Fibroblast of skin of left quadriceps (primary cell): ENCODE measurements around the gene SLC6A20.
"Not testable (repeated sequence)": the region's sequence is repeated elsewhere in the genome, so short reads cannot be mapped to it uniquely, and the experiment has no call there.

Experiments
- DNase-seq, 2 experiments: peaks; one replicate each; pipeline ENCODE4 v3.0.0-alpha.2; 2013; ENCODE audit warnings: low read depth in 2 of 2

Gene SLC6A20

DNA sequence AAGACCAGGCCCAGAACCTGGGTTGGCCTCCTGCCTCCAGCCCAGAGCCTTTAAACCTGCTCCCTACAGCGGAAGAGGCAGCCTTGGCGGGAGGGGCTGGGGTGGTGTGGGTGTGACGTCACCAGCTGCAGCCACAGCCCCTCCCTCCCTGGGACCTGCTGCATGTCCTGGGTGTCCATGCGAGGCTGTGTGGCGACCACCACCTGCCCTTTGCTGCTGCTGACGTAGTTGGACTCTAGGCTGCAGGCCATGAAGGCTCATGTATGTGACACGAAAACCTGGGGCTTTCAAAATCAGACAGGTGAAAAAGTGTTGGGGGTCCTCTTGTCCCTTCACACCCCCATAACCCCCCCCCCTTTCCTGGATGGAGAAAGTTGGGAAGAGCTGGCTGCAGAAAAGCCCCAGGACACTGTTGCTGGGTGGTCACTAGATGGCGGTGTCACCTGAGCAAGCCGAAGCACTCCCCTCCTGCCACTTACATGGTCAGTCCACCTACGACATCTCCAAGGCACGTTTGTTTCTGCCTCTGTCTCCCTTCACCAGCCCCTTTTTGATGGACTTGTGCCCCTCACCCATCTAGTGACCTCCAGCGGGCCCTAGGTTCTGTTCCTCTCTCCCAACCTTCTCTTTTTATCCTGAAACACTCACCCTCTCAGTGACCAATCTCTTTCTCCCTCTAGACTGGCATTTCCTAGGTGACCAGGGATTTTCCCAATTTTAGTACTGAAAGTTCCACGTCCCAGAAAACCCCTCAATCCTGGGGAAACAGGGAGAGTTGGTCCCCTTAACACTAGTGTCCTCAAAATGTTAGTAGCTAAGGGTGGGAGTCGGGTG lies 35.2 kb downstream of the SLC6A20 start:
- DNase-seq, result peak; percentile 10 to 19

DNA sequence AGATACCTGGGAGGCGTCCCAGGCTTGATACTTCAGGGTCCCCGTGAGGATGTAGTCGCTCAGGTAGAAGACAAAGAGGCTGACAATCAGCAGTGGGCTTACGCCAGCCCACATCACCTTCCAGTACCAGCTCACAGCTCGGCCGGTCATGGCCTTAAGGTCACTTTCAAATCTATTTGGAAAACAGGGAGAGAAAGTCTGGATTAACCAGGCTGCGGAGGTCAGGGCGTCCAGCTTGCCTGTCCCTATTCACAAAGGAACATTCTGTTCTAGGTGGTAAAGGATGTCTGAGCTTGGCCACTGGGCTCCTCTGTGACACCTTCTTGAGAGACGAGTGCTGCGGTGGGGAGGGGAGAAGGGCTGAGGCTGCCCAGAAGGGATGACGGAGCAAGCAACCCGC lies 36.5 kb downstream of the SLC6A20 start:
- DNase-seq, result no peak

DNA sequence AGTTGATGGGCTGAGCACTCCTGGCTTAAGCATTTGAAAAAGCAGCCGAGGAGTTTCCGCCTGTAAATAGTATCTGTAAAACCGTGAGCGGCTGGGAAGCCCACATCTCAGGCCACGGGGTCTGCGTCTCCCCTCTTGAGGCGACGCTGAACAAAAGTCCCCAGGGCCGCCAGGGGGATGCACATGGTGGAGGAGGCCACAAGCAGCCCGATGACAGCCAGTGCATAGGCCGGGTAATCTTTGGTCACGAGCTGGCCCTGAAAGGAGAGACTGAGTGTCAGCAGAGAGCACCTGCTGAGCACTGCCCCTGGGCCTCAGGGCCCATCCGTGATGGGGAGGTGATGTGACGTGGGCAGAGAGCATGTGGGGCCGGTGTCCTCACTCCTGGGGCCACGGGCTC lies 37.5 kb downstream of the SLC6A20 start:
- no peak for DNase-seq

DNA sequence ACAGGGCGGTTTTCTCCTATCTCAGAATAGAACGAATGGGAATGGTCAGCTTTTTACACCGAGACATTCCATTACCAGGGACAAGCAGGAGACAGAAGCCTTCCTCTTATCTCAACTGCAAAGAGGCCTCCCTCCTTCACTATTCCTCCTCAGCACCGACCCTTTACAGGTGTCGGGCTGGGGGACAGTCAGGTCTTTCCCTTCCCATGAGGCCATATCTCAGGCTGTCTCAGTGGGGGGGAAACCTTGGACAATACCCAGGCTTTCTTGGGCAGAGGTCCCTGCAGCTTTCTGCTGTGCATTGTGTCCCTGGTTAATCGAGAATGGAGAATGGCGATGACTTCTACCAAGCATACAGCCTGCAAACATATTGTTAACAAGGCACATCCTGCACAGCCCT lies 39.2 kb downstream of the SLC6A20 start:
- not testable (repeated sequence) for DNase-seq

DNA sequence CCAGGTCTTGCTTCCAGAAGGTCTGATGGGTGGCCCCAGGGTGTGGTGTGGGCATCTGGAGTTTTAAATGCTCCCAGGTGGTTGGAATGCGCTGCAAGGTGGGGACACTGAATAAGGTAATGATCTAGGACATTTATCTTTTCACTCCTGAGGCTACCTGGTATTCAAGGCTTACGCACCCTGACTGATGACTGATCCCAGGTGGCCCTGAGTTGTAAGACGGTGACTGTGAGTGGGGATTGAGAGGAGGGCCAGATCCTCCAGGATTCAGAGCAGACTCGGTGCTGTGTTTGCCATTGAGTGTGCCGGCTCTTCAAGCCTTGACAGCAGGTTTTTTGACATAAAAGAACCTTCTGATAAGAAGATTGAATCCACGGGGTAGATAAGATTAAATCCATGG lies 40.3 kb downstream of the SLC6A20 start:
- no peak for DNase-seq

DNA sequence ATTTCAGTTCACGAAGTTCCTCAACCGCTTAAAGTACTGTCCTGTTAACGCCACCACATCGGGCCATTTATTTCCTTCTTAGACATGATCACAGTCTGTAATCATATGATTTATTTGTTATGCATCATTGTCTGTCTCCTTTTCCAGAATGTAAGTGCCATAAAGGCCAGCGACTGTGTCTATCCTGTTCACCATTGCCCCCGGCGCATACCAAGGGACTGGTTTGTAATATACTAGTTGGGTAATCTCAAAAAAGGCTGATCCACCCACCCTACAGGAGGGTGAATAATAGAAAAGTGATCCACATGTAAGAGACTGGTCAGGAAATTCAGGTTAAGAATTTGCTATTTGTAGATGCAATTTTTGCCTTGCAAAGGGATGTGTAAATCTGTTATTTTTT lies 41.9 kb downstream of the SLC6A20 start:
- DNase-seq, result no peak

DNA sequence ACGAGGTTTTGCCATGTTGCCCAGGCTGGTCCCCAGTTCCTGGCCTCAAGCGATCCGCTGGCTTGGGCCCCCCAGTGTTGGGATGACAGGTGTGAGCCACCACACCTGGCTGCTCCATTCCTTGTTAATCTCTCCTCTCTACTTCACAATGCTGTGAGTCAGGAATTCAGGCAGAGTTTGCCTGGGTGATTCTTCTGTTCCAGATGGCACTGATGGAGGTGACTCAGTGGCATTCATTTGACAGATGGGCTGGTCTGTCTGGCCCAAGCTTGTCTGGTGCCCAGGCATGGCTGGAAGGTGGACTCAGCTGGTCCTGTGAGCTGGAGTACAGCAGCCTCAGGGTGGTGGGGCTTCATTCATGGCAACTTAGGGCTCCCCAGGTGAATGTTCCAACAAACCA lies 43.2 kb downstream of the SLC6A20 start:
- no peak for DNase-seq

DNA sequence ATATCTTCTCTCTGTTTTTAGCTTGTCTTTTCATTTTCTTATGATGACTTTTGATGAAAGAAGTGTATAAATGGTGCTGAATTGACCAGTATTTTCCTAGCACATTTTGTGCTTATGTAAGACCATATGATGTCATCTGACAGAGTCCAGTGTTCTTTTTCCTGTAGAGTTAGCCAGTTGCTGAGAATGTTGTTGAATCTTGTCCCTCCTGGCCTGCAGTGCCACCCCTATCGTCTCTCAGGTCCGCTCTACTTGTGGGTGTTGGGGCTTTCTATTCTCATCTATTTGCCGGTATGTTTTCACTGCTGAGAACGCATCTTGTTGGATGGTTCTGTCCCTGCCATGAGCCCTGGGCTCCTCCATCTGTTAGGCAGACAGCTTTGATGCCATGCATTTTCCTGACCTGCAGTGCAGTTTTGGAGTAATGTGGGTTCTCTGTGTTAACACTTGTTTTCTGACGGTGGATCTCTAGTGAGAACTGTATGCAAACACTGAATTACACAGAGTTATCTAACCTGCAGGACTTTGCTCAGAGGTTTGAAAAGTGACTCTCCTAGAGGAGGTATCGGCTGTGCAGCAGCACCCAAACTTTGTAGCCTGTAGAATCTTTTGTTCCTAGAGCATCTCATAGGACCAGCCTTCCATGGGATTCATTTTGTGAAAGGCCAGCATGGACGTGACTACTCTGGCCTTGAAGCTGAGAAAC lies 44.6 kb downstream of the SLC6A20 start:
- no peak for DNase-seq

DNA sequence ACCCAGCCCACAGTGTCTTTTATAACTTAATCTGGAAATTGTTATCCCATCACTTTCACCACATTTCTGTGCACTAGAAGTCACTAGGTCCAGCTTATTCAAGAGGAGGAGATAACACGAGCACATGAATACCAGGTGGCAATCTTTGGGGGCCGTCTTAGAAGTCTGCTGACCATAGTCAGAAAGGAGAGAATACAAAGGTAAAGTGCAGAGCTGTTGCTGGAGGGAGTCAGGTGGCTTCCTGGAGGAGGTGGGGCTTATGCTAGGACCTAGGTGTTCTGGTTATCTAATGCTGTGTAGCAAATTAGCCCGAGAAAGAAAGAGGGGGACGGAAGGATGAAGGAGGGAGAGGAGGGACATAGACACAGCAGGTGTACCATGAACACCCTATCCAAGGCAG lies 46.5 kb downstream of the SLC6A20 start:
- DNase-seq, result no peak

DNA sequence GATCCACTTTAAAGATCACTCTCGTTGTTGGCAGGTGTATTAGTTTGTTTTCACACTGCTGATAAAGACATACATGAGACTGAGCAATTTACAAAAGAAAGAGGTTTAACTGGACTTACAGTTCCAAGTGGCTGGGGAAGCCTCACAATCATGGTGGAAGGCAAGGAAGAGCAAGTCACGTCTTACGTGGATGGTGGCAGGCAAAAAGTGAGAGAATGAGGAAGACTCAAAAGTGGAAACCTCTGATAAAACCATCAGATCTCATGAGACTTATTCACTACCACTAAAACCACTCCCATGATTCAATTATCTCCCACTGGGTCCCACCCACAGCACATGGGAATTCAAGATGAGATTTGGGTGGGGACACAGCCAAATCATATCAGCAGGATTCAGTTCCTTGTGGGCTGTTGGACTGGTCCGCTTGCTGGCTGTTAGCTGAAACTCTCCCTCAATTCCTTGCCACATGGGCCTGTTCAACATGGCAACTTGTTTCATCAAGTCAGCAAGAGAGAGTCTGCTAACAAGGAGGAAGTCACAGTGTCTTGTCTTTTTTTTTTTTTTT lies 47.2 kb downstream of the SLC6A20 start:
- DNase-seq, result not testable (repeated sequence)

DNA sequence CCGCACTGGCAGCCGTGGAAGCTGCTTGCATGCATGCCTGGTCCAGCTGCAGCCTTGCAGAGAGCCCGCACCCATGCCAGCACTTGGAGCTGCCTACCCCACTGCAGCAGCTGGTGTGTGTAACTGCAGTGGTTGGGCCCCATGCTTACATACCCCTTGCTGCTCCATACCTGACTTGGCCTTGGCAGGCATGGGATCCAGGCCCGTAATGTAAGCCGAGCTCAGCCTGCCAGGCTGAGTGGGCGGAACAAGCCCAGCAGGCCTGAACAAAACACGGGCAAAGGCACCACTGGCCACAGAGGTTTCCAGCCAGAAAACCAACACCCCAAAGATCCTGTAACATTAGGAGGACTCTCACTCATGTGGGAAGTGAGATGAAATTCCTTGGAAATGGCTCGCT lies 48.3 kb downstream of the SLC6A20 start:
- DNase-seq, result no peak

DNA sequence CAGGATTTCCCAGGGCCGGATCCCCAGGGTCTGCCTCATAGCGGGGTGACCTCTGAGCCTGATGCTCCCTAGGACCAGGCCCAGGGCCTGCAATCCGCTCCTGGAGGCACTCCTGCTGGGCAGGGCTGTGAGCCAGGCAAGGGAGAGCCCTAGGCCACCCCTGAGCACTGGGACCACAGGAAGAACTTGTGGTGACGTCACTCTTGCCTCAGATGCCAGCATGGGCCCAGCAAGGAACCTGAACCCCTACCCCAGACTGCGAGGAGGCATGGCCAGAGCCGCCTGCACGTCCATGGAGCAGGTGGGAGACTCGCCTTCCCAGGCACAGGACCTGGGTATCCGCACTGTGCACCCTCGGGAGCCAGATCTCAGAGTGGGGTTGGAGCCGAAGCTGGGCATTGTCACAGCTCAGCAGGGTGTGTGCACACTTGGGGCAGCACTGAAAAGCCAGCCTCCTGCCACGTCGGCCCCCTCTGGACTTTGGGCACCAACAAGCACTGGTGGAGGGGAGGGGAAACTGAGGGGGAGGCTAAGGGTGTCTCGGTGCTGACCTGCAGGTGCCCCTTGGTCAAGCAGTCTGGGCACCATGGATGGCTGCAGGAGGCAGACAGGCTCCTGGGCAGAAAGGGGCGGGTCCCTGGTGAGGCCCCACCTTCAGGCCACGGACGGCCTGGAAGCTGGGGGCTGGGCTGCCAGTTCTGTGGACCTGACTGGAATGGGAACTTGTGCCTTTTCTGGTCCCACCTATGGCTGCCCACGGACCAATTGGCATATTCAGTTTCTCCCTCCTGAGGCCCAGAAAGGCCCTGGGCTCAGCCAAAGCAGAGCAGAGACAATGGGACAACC lies 49.3 kb downstream of the SLC6A20 start:
- DNase-seq, result no peak

DNA sequence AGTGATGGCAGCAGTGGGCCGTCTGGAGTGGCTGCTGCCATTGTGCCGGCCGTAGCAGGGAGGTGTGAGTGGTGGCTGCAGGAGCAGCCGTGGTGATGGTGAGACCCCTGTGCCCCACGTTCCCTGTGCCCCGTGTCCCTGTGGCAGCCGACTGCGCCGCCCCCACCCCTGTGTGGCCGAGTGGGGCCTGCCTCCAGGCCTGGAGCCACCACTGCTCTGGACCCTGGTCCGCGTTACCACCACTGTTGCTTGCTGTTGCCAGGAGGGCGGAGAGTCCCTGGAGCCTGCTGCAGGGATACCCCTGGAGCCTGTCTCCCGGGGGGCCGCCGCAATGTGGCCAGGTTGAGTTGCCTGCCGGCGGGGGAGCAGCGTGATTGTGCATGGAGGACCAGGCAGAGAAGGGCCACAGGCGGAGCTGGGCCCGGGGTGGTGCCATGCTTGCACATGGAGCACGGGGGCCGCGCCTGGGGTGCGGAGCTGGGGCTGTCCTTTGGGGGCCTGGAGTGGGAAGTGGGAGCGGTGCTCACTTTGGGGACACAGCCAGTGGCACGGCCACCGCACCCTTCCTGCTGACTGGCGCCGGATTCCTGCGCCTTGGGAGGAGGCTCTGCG lies 50.1 kb downstream of the SLC6A20 start:
- no peak for DNase-seq

DNA sequence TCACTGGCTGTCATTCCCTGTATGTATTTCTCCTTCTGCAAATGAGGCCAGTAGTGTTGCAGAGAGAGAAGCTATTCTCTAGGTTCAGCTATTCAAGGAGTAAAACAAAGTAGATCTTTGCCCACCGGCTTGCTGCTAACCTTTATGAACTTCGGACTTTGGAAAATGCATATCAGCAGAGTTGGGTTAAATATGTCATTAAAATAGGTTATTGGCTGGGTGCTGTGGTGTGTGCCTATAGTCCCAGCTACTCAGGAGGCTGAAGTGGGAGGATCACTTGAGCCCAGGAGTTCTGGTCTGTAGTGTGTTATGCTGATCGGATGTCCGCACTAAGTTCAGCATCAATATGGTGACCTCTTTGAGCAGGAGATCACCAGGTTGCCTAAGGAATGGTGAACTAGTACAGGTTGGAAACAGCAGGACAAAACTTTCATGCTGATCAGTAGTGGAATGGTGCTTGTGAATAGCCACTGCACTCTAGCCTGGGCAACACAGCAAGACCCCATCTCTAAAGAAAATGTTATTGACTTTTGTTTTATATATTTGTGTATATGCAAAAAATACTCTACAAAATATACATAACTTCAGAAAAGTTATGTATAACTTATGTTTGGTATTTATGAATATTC lies 53.8 kb downstream of the SLC6A20 start:
- DNase-seq, result no peak

DNA sequence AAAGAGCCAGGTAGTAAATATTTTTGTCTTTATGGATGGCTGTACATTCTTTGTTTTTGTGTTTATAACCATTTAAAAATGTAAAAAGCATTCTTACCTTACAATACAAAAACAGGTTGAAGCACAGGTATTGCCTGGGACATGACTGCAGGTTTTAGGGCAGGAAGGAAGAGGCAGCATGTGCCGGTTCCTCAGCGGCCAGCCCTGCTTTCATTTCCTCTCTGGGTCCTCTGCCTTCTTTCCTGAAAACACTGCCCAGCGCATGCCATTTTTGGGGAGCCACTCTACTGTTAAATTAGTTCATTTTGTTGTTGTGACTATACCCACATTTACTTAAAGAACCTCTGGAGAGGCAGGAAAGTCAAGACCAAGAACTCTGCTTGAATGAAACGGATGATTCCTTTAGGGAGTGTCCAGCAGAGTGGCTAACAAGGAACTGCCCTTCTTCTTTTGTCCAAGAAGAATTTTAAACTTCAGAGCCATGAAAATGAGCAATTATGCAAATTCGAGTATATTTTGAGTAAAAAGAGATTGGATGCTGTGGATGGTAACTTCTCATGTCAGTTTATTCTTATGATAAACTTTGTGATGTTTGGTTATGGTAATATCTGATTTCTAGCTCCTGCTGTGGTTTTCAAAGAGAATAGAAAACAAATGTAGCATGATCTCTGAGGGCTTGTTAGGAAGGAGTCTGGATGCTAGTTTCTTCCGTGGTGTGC lies 54.4 kb downstream of the SLC6A20 start:
- no peak for DNase-seq

DNA sequence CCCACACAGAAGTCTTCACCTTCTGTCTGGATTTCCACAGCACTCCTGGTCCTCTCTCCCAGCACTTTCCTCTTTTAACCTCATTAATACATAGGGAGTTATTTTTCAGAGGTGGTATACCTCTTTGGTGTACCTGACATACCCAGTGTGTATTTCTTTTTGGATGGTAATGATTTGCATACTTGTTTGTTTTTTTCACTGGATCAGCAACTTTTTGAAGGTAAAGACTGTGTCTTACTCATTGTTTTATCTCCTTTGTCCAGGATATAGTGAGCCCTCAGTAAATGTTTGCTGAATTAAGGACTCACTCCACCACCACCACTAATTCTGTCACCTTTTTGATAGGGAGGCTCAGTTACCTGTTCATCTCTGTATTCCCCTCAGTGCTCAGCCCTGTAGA lies 55.1 kb downstream of the SLC6A20 start:
- no peak for DNase-seq

DNA sequence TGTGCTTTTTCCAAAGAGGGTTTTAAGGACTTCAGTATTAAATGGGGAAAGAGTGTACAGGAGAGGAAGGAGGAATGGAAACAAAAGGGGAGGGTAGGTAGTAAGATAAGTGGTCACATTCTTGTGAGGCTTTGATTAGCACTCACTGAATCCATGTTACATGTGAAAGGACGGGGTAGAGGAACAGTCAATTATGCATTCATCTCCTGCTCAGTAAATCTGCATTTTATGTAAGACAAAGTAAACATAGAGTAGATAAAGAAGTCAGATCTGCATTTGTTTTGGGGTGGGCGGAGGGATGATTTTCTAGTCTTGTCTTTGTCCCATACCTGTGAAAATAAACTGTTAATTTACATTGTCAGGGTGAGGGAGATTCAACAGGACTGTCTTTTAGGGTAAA lies 56.3 kb downstream of the SLC6A20 start:
- no peak for DNase-seq

DNA sequence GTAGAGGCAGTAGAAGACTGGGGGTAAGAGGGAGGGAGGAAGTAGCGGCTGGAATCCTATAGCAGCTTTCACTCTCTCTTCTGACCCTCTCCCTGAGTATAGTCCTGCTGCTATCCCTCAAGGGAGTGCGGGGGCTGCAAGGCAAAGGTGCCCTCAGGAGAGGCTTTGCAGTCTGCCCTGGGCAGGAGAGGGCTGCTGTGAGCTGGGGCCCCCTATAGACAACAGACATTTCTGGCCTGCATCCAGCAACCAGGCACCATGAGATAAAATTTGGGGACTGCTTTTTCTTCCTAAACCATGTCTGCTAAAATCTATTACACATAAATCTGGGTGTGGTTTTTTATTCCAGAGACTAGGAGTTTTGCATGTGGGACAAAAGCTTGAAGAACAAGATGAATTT lies 59.1 kb downstream of the SLC6A20 start:
- no peak for DNase-seq

DNA sequence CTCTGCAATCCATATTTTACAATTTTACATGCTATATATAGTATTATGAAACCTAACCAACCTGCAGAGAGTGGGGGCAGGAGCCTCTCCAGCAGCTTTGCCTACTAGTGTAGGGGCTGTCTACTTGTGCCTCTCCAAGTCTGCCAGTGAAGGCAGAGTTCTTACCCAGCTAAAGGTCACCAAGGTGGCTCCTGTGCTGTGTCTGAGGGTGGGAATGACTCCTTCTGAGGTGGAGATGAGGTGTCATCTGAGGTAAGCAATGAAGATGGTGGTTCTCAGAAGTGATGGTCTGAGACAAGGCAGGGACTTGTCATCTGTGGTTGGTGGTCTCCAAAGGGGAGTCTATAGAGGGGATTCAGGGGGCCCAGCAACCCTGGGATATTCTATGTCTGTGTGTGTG lies 59.6 kb downstream of the SLC6A20 start:
- DNase-seq, result no peak

DNA sequence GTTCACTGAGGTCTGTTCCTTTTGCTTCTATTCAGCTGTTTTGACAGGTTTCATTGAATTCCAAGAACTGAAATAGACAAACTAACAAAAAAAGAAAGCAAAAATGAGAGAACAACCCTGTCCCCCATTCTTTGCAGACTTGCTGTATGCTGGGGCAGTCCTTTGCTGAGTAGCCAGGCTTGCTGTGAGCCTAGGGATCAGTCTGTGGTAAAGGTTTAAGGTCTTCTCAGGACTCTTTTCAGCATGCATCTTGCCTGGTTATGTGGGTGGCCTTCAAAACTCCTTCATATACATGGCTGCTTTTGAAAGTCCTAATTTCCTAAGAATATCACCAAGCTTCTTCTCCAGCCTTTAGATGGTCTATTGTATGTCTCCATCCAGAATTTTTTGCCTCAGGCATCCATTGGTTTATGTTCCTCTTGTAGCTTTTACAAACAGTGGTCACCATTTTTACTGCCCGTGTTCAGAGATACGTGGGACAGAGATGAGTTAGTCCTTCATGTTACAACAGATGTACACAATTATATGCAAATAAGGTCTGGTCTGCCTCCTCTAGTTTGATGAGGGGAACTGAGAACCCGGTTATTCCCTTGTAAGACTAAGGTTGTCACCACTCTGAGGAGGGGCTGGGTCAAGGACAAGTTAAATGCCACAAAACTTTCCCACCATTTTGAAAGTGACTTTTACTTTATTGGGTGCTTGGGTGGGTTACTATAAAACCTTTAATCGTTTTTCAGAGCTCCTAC lies 65.8 kb downstream of the SLC6A20 start:
- DNase-seq, result no peak
